NCI-H128 (cell line): ENCODE measurements around the gene DNASE2.

Experiments used
- DNase-seq: peaks from one replicate; lab custom pipeline; 2025; ENCODE audit not compliant: unreplicated experiment; lab: John Stamatoyannopoulos, UW

The DNASE2 gene

DNA sequence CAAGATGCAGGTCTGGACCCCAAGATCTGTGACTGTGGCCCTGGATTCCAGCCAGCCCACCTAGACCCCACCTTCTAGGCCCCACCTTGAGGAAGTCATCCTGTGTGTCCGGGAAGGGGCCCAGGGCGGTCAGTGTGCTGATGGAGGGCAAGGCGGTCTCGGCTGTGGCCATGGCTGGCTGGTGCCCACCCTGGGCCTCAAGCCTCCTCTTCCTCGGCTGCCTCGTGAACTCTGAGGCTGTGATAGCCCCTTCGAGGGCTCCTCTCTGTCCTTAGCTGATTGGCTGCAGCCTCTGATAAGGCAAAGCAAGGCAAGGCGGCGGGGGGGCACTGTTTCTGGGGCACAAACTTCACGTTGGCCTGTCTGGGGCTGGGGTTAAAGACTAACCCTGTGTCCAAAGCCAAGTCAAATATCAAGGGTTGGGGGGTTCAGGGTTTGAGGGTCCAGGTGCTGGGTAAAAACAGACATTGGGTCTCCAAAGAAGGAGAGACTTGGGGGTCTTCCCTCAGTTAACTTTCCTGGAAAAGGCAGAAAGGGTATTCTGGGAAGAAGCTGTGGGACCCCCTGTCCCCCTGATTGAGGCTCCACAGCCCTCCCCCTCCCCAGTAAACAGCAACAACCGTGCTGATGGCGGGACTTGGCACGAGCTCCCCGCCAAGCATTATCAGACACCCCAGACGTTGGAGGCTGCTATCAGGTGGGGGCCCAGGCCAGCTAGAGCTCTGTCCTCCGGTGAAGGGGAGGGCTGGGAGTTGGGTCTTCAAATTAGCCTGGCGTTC lies 5.9 kb upstream of the DNASE2 start, which contains the start of gene KLF1:
TSS of gene KLF1 (minus strand) at position 233 of the 779 bp plus-strand sequence. CDS start at position 172, 61 bp downstream.
- DNase-seq = no peak

DNA sequence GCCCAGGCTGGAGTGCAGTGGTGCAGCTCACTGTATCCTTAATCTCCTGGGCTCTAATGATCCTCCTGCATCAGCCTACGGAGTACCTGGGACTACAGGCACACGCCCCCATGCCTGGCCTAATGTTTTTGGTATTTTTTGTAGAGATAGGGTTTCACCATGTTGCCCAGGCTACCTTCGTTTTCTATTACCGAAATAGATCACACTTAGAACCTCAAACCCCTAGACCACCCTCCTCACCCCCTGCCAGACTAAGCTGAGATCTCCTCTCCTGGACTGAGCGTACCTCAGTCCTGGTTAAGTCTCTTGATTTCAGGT lies 5.4 kb upstream of the DNASE2 start:
- DNase-seq = no peak

DNA sequence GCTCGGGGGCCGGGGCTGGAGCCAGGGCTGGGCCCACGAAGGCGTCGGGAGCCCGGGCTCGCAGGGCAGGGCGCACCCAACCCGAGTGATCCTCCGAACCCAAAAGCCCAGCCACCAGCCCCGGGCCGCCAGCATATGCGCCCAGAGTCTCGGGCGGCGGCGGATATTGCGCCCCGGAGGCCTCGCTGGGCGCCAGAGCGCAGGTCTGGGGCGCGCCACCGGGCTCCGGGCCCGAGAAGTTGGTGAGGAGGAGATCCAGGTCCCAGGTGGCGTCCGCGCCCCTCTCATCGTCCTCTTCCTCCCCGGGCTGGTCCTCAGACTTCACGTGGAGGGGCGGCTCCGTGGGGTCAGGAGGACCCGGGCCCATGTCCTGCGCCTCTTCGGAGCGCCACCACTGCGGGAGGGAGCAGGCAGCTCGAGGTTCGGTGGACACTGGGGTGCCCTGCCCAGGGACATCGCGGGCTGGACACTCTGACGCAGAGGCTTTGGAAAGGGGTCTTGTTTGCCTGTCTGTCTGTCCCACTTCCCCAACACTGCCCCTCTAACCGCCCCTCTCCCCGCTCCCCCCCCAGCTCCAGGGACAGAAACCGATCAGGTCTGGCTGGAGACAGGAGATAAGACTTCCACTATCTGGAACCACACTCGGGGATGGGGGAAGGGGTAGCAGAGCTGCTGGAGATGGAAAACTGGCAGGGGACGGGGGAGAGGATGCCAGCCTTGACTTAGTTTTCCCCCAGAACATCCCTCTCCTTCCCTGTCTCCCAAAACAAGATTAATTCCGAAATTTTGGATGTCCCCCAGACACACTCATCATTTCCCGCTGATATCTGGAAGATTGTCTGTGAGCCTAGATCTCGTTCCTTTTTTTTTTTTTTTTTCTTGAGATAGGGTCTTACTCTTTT lies 4.8 kb upstream of the DNASE2 start:
- no peak for DNase-seq

DNA sequence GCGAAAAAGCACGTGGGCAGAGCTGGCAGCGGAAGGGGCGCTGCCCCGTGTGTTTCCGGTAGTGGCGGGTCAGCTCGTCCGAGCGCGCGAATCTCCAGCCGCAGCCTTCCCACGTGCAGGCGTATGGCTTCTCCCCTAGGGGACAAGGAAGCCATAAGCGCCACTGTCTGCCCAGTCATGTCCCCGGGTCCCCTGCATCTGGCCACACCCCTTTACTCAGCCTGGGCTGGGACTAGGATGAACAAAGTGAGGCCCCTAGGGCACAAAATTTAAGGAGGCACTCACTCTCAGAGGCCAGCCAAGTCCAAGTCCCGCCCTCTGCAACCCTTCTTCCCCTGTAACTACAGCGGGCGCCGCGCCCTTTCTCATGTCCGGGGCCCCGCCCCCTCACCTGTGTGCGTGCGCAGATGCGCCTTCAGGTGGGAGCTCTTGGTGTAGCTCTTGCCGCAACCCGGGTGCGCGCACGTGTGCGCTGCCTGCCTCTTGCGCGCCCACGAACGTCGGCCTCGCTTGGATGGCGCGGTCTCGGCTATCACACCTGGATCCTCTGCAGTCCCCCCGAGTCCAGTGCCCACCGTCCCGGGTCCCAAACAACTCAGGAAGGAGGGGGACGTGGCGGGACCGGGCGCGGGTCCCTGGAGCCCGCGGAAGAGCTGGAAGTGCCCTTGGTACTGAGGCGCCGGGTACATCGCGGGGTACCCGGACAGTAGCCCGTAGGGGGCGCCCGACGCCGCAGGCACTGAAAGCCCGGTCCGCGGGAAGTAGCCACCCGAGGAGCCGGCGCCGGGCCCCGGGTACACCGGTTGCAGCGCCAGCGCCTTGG lies 3.9 kb upstream of the DNASE2 start:
- peak; percentile 86 for DNase-seq

DNA sequence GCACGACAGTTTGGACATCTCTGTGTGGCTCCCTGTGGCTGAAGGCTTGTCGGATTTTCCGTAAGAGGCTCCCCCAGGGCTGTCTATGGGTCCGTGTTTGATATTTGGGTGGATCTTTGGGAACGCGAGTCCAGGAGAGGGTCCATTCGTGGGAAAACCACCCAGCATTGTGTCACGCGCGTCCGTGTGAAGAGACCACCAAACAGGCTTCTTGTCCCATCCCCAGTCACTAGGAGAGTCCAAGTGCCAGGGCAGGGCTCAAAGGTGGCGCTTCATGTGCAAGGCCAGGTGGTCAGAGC lies 3.3 kb upstream of the DNASE2 start:
- DNase-seq = no peak

DNA sequence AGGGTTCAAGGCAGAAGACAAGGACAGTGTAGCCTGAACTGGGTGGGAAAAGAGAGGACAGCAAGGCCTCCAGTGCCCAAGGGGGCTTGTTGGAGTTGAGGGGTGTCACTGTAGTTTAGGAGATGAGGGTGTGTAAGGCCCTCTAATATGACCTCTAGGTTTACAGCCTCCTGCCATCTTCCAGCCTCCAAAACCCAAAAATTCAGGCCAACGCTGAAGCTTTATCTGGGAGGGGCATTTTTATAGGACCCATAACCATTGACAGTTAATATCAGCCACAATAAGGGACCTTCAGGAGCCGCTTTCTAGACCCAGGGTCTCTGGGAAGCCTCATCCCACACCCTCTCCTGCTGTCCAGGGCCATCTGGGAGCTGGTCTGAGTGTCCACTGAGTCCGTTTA lies 3.0 kb upstream of the DNASE2 start:
- DNase-seq = no peak

DNA sequence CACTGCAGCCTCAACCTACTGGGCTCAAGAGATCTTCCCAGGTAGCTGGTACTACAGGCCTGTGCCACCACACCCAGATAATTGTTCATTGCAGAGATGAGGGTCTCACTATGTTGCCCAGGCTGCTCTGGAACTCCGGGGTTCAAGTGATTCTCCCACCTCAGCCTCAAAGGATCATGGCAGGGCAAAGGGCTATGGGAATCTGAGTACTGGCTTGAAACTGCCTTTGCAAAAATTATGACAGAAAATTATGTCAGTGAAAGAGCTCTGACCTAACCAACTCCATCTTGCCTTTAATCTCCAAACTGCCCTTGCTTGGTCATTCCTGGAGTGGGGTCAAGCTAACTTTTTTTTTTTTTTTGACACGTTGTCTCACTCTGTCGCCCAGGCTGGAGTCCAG lies 1.3 kb upstream of the DNASE2 start:
- no peak for DNase-seq

DNA sequence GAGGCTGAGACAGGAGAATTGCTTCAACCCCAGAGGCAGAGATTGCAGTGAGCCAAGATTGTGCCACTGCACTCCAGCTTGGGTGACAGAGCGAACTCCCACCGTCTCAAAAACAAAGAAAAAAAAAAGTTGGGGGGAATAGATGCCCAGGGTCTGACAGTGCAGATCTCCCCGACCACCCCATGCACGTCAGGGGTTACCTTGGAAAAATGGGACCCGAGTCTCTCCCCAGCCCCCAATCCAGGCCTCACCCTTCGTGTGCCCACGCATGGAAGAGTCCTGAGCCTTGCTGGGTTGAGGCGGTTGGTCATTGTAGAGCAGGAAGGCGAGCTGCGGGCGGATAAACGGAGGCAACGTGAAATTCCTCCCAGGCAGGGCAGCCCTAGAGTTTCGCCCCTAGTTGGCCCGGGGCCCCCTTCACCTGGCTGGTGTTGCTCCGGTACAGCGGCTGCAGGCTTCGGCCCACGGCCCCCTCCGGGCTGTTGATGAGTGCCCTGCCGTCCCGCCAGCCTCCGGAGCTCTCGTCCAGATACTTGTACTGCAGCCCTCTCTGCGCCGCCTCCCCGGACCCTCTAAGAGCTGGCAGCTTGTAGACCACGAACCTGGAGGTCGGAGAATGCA lies 588 bp downstream of the DNASE2 start:
- DNase-seq = no peak

DNA sequence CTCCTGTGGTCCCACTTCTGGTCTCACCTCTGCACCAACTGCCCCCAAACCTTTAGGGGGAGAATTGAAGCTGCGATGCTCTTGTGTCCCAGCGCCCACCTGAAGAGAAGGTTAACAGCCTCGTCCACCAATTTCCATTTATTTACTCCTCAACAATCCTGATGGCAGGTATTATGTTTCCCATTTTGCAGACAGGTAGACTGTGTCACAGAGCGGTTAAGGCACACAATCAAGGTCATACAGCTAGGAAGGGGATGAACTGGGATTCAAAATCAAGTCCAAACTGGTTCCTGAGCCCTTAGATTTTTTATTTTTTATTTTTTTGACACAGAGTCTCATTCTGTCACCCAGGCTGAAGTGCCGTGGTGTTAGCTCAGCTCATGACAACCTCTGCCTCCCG lies 6.2 kb downstream of the DNASE2 start:
- DNase-seq = no peak

DNA sequence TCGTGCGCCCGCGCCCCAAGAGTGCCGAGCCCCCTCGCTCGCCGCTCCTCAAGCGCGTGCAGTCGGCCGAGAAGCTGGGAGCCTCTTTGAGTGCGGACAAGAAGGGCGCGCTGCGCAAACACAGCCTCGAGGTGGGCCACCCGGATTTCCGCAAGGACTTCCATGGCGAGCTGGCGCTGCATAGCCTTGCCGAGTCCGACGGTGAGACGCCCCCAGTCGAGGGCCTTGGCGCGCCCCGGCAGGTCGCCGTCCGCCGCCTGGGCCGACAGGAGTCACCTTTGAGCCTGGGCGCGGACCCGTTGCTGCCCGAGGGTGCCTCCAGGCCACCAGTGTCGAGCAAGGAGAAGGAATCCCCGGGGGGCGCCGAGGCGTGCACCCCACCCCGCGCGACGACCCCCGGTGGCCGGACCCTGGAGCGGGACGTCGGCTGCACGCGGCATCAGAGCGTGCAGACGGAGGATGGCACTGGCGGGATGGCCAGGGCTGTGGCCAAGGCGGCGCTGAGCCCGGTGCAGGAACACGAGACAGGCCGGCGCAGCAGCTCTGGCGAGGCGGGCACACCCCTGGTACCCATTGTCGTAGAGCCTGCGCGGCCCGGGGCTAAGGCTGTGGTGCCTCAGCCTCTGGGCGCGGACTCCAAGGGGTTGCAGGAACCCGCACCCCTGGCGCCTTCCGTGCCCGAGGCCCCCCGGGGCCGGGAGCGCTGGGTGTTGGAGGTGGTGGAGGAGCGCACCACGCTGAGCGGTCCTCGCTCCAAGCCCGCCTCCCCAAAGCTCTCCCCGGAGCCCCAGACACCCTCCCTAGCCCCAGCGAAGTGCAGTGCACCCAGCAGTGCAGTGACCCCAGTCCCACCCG lies 7.1 kb downstream of the DNASE2 start:
- DNase-seq = no peak

DNA sequence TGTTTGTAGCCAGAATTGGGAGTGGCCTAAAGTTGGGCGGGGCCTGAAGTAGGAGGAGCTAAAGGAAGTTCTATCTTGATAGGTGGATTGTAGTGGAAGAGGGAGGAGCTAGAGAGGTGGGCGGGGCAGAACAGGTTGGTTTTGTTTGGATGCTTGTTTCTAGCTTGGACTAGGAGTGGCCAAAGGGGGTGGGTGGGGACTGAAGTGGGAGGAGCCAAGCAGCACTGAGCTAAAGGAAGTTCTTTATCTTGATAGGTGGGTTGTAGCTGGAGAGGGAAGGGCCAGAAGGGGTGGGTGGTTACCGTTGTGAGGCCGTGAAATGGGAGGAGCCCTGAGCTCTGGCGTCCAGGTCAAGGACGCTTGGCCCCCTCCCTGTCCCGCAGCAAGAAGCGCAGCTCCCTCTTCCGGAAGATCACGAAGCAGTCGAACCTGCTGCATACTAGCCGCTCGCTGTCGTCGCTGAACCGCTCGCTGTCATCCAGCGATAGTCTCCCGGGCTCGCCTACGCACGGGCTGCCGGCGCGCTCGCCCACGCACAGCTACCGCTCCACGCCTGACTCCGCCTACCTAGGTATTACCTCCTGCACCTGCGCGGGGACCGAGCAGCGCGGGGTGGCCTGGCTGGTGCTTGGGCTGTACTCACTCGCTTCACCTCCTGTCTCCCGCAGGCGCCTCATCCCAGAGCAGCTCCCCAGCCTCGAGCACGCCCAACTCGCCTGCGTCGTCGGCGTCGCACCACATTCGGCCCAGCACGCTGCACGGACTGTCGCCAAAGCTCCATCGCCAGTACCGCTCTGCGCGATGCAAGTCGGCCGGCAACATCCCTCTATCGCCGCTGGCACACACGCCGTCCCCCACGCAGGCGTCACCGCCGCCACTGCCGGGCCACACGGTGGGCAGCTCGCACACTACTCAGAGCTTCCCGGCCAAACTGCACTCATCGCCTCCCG lies 8.0 kb downstream of the DNASE2 start:
- DNase-seq = no peak

DNA sequence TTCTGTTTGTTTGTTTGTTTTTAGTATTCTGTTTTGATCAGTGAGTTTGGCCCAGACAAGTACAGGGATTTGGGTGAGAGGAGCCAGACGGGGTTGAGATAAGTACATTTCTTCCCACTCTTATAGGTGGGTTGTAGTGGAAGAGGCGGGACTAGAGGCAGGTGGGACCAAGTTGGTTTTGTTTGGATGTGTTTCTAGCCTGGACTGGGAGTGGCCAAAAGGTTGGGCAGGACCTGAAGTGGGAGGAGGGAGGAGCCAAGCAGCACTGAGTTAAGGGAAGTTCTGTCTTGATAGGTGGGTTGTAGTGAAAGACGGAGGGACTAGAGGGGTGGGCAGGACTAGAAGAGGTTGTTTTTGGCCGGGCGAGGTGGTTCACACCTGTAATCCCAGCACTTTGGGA lies 9.0 kb downstream of the DNASE2 start:
- no peak for DNase-seq

DNA sequence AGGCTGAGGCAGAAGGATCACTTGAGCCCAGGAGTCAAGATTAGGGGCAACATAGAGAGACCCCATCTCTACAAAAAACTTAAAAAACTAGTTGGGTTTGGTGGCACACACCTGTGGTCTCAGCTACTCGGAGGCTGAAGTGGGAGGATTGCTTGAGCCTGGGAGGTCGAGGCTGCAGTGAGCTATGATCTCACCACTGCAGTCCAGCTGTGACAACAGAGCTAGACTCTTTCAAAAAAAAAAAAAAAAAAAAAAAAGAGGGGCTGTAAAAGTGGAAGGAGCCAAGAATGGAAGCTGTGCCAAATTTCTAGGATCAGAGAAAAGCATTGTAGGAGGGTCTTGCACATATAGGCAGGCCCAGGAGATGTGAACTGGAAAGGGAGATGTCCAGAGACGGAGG lies 9.6 kb downstream of the DNASE2 start:
- no peak for DNase-seq

DNA sequence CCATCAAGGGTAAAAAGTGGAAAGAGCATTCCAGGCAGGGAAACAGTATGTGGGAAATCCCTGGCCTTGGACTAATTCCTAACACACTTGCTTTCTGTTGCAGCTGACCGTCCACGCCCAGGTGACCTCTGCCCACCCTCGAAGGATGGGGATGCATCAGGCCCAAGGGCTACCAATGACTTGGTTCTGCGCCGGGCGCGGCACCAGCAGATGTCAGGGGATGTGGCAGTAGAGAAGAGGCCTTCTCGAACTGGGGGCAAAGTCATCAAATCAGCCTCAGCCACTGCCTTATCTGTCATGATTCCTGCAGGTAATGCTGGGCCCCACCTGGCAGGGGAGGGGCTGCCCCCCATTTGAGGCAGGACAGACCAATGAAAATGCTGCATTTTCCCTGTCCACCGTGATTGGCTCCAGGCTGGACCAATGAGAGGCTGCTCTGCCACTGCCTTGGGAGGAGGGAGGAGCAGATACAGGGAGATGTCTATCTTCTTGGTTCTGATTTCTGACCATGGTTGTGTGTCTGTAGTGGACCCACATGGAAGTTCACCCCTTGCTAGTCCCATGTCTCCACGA lies 12.6 kb downstream of the DNASE2 start:
- DNase-seq = no peak

DNA sequence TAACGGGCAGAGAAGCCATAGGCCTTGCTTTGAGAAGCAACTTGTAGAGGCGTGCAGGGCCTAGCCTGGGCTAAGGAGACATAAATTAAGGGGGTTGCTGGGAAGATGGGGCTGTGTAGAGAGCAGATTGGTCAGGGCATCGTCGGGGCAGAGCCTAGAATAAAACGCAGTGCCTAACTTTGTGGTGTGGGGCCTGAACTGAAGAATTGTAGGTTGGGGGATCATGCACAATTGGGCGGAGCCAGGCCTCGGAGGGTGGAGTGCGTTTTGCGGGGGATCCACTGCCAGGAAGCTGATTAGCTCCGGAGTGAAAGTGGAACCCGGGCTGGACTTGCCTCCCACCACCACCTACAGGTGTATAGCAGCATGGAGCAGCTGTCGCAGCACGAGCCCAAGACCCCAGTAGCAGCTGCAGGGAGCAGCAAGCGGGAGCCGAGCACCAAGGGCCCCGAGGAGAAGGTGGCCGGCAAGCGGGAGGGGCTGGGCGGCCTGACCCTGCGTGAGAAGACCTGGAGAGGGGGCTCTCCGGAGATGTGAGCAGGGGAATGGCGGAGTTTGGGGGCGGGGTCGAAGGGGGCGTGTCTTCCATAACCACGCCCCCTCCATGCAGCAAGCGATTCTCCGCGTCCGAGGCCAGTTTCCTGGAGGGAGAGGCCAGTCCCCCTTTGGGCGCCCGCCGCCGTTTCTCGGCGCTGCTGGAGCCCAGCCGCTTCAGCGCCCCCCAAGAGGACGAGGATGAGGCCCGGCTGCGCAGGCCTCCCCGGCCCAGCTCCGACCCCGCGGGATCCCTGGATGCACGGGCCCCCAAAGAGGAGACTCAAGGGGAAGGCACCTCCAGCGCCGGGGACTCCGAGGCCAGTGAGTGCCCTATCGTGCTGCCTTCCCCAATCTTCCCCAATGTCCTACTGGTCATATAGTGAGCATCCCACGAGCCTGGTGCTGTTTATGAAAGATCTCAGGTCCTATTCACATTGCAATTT lies 13.8 kb downstream of the DNASE2 start:
- DNase-seq = no peak

DNA sequence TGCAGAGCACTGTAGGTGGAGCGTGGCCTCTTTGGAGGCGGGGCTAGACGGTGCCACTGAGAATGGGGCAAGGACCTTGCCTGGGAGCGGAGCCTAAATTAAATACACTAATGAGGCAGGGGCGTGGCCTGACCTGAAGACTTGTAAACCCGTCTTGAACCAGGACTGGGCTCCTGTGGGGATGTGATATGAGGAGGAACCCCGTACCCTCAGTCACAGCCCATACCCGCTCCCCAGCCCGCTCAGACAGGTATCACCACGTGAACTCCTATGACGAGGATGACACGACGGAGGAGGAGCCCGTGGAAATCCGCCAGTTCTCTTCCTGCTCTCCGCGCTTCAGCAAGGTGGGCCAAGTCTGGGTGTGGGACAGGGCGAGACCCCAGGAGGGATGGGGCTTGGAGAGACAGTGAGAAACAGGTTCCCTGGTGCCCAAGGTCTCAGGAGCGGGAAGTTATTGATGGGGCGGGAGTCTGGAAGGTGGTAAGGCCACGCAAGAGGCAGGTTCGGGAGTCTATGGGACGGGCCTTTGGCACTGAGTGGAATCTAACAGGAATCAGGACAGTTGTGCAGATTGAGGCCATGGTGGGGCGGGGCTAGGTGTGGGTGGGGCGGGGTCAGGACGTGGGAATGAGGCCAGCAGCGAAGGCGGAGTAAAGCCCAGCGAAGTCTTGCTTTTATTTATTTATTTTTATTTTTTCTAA lies 14.7 kb downstream of the DNASE2 start:
- DNase-seq = no peak
